HepG2 (cell line): ENCODE measurements around the gene POU5F1. TPM values are rescaled to one million over a fixed set of nuclear protein-coding genes. Genes with fewer than 3 reads are reported as not detected.

Source experiments
- AGO1 ChIP-seq: fragments of 200-400 bp; formaldehyde crosslinking; IDR thresholded peaks from 2 replicates; pipeline ENCODE4 v1.6.1; 2017; ENCODE audit warnings: mild to moderate bottlenecking, low read depth, low read length, moderate library complexity; ENCODE audit not compliant: poor library complexity, severe bottlenecking
- BRCA1 ChIP-seq: sonication (generic); formaldehyde crosslinking; IDR thresholded peaks from 2 replicates; pipeline ENCODE4 v1.4.0; 2020; ENCODE audit warnings: missing genetic modification reagents
- CREM ChIP-seq, 2 experiments: sonication (generic) in 1 of 2; formaldehyde crosslinking in 1 of 2; IDR thresholded peaks; 2 replicates each; pipeline versions ENCODE4 v1.4.0 to v1.6.1; 2016 to 2020; ENCODE audit warnings: antibody characterized with exemption in 1 of 2, mild to moderate bottlenecking in 1 of 2, missing genetic modification reagents in 1 of 2
- FOXK1 ChIP-seq: sonication (generic); formaldehyde crosslinking; IDR thresholded peaks from 2 replicates; pipeline ENCODE4 v1.4.0; 2020; ENCODE audit warnings: low read depth, missing genetic modification reagents, borderline replicate concordance
- HDAC1 ChIP-seq: sonication (generic); formaldehyde crosslinking; IDR thresholded peaks from 2 replicates; pipeline ENCODE4 v1.5.1; 2020; ENCODE audit warnings: mild to moderate bottlenecking, missing genetic modification reagents
- MXI1 ChIP-seq: IDR thresholded peaks from 3 replicates; pipeline ENCODE4 v1.6.1; 2012; ENCODE audit warnings: low read depth, low read length, inconsistent platforms, borderline replicate concordance
- PCBP2 ChIP-seq: fragments of 200-400 bp; formaldehyde crosslinking; optimal IDR thresholded peaks from 2 replicates; pipeline ENCODE3; 2018; ENCODE audit warnings: low read length, low read depth; ENCODE audit not compliant: poor library complexity, severe bottlenecking
- PHF21A ChIP-seq: sonication (generic); formaldehyde crosslinking; IDR thresholded peaks from 2 replicates; pipeline ENCODE4 v1.5.0; 2020; ENCODE audit warnings: mild to moderate bottlenecking, missing genetic modification reagents
- SIN3B ChIP-seq: fragments of 150-350 bp; IDR thresholded peaks from 2 replicates; pipeline ENCODE4 v1.6.1; 2014; ENCODE audit warnings: low read length
- SNAPC2 ChIP-seq: sonication (generic); formaldehyde crosslinking; IDR thresholded peaks from 2 replicates; pipeline ENCODE4 v1.8.1; 2022; ENCODE audit warnings: mild to moderate bottlenecking, missing genetic modification reagents
- TGIF2 ChIP-seq: IDR thresholded peaks from 2 replicates; pipeline ENCODE4 v1.6.1; 2016; ENCODE audit warnings: control low read depth, missing compliant biosample characterization
- TOPORS ChIP-seq: sonication (generic); formaldehyde crosslinking; IDR thresholded peaks from 2 replicates; pipeline ENCODE4 v1.8.0; 2023; ENCODE audit warnings: mild to moderate bottlenecking, missing genetic modification reagents
- ZFY ChIP-seq: sonication (generic); formaldehyde crosslinking; IDR thresholded peaks from 2 replicates; pipeline ENCODE4 v1.4.0; 2020; ENCODE audit warnings: missing genetic modification reagents
- ZNF431 ChIP-seq: sonication (generic); formaldehyde crosslinking; IDR thresholded peaks from 2 replicates; pipeline ENCODE4 v1.9.0; 2022; ENCODE audit warnings: missing genetic modification reagents, low read depth, mild to moderate bottlenecking, borderline replicate concordance
- ZNF501 ChIP-seq: sonication (generic); formaldehyde crosslinking; IDR thresholded peaks from 2 replicates; pipeline ENCODE4 v1.5.1; 2020; ENCODE audit warnings: mild to moderate bottlenecking, moderate library complexity, missing genetic modification reagents
- ZNF547 ChIP-seq: sonication (generic); formaldehyde crosslinking; IDR thresholded peaks from 2 replicates; pipeline ENCODE4 v1.5.1; 2020; ENCODE audit warnings: mild to moderate bottlenecking, missing genetic modification reagents
- ZNF670 ChIP-seq: sonication (generic); formaldehyde crosslinking; IDR thresholded peaks from 2 replicates; pipeline ENCODE4 v1.8.0; 2022; ENCODE audit warnings: mild to moderate bottlenecking, missing genetic modification reagents, borderline replicate concordance
- ZNF737 ChIP-seq: sonication (generic); formaldehyde crosslinking; IDR thresholded peaks from 2 replicates; pipeline ENCODE4 v1.5.0; 2020; ENCODE audit warnings: missing genetic modification reagents, mild to moderate bottlenecking, borderline replicate concordance
- ZNF747 ChIP-seq: sonication (generic); formaldehyde crosslinking; IDR thresholded peaks from 2 replicates; pipeline ENCODE4 v1.8.1; 2023; ENCODE audit warnings: missing genetic modification reagents, mild to moderate bottlenecking, borderline replicate concordance
- ZNF879 ChIP-seq: sonication (generic); formaldehyde crosslinking; IDR thresholded peaks from 2 replicates; pipeline ENCODE4 v1.8.1; 2023; ENCODE audit warnings: missing genetic modification reagents
- polyA plus RNA-seq, 8 experiments: library from polyadenylated mRNA; depleted of rRNA in 3 of 8; stranded (reverse) in 7 of 8; unstranded in 1 of 8; fragments of >200 nt; fragmentation: Illumina TruSeq in 4 of 8; extraction: Trizol in 4 of 8; gene quantifications; 2 replicates each; pipeline versions ENCODE4 v1.2.1 to v1.2.3, GENCODE V29; 2011 to 2016; ENCODE audit warnings: low read depth in 4 of 8, missing spikeins in 1 of 8, mixed read lengths in 1 of 8; ENCODE audit not compliant: insufficient read depth in 1 of 8
- total RNA-seq, 5 experiments: library from RNA; depleted of rRNA; stranded (reverse); fragments of >200 nt; fragmentation: Illumina TruSeq; extraction: Trizol; gene quantifications; 2 replicates each; pipeline ENCODE4 v1.2.3, GENCODE V29; 2016; ENCODE audit warnings: low read depth in 1 of 5
- TF ChIP-seq, protein P1 (sequence below): sonication (generic); formaldehyde crosslinking; IDR thresholded peaks from 2 replicates; pipeline ENCODE4 v1.4.0; 2020; ENCODE audit warnings: mild to moderate bottlenecking, missing genetic modification reagents
- TF ChIP-seq, protein P2 (sequence below): sonication (generic); formaldehyde crosslinking; IDR thresholded peaks from 2 replicates; pipeline ENCODE4 v1.4.0; 2020; ENCODE audit warnings: missing genetic modification reagents; ENCODE audit errors: not compliant biosample characterization
- TF ChIP-seq, protein P3 (sequence below): sonication (generic); formaldehyde crosslinking; IDR thresholded peaks from 2 replicates; pipeline ENCODE4 v1.4.0; 2020; ENCODE audit warnings: missing genetic modification reagents
- TF ChIP-seq, protein P4 (sequence below): sonication (generic); formaldehyde crosslinking; IDR thresholded peaks from 2 replicates; pipeline ENCODE4 v1.5.0; 2020; ENCODE audit warnings: mild to moderate bottlenecking, missing genetic modification reagents

Gene POU5F1
- total and polyA plus RNA-seq, 2 of the 13 experiments (the other 11 are each of a cell fraction or from before 2014, with no cell fraction given): 2.5 to 7.2 TPM

DNA sequence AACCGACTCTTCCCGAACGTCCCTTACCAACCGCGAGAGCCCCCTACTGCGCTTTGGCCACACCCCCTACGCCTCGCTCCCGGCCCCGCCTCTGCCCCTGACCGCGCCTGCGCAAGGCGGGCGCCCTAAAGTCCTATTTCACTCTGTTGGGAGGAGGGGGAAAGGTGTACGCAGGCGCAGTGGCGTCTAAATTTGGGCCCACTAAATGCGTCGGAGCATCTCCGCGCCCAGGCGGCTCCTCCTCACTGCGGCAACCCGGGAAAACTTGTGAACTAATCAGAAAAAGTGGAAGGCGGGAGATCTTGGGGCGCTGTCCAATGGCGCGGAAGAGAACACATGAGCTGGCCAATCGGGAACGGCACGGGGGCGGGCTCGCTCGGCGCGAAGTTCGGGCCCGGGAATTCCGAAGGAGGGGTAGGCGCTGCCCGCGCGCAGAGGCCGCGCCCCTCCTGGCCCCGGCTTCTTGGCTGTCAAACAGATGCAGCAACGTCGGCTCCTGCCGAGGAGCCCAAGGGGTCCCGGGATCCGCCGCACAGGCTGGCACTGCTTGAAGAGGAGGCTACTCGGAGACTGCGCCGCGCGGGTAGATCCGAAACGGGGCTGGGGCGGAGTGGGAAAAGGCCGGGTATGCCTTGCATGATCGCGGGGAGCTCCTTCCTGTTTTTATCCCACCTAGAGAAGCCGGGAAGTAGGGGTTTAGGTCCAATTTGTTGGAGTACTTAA is 12.2 kb downstream of the POU5F1 start, which contains the start of gene TCF19 (continued):
- TF ChIP-seq ZNF431 (CRISPR knock-in tag) (peak; percentile 19; the same call in 1 of the 2 replicates), TOPORS (CRISPR knock-in tag) (peak; percentile 90; the same call in 1 of the 2 replicates), ZNF747 (peak; percentile 40; the same call in 1 of the 2 replicates), TGIF2 (CRISPR knock-in tag) (peak; percentile 98), HDAC1 (CRISPR knock-in tag) (peak; percentile 99), ZNF501 (CRISPR knock-in tag) (peak; percentile 97), BRCA1 (CRISPR knock-in tag) (no peak), ZNF879 (no peak), PCBP2 (peak; percentile 43), AGO1 (peak; percentile 68), CREM (IDR thresholded peaks at IDR 0.05) (0 out of 2 replicates have a peak, but pooled peaks have one; percentile 48), CREM (CRISPR knock-in tag; IDR thresholded peaks at IDR 0.05) (no peak), FOXK1 (CRISPR knock-in tag) (peak; percentile 63; the same call in 1 of the 2 replicates), ZNF737 (CRISPR knock-in tag) (peak; percentile 44; the same call in 1 of the 2 replicates), SNAPC2 (CRISPR knock-in tag) (peak; percentile 94), ZNF670 (CRISPR knock-in tag) (no peak), MXI1 (peak; percentile 95), ZNF547 (peak; percentile 85), SIN3B (peak; percentile 88), ZFY (peak; percentile 78), PHF21A (CRISPR knock-in tag) (peak; percentile 88)
- TF ChIP-seq, protein P1, sequence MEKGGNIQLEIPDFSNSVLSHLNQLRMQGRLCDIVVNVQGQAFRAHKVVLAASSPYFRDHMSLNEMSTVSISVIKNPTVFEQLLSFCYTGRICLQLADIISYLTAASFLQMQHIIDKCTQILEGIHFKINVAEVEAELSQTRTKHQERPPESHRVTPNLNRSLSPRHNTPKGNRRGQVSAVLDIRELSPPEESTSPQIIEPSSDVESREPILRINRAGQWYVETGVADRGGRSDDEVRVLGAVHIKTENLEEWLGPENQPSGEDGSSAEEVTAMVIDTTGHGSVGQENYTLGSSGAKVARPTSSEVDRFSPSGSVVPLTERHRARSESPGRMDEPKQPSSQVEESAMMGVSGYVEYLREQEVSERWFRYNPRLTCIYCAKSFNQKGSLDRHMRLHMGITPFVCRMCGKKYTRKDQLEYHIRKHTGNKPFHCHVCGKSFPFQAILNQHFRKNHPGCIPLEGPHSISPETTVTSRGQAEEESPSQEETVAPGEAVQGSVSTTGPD (CRISPR knock-in tag): no peak
- TF ChIP-seq, protein P2, sequence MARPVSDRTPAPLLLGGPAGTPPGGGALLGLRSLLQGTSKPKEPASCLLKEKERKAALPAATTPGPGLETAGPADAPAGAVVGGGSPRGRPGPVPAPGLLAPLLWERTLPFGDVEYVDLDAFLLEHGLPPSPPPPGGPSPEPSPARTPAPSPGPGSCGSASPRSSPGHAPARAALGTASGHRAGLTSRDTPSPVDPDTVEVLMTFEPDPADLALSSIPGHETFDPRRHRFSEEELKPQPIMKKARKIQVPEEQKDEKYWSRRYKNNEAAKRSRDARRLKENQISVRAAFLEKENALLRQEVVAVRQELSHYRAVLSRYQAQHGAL (CRISPR knock-in tag): no peak
- TF ChIP-seq, protein P3, sequence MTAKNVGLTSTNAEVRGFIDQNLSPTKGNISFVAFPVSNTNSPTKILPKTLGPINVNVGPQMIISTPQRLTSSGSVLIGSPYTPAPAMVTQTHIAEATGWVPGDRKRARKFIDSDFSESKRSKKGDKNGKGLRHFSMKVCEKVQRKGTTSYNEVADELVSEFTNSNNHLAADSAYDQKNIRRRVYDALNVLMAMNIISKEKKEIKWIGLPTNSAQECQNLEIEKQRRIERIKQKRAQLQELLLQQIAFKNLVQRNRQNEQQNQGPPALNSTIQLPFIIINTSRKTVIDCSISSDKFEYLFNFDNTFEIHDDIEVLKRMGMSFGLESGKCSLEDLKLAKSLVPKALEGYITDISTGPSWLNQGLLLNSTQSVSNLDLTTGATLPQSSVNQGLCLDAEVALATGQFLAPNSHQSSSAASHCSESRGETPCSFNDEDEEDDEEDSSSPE (CRISPR knock-in tag): peak; percentile 99
- TF ChIP-seq, protein P4, sequence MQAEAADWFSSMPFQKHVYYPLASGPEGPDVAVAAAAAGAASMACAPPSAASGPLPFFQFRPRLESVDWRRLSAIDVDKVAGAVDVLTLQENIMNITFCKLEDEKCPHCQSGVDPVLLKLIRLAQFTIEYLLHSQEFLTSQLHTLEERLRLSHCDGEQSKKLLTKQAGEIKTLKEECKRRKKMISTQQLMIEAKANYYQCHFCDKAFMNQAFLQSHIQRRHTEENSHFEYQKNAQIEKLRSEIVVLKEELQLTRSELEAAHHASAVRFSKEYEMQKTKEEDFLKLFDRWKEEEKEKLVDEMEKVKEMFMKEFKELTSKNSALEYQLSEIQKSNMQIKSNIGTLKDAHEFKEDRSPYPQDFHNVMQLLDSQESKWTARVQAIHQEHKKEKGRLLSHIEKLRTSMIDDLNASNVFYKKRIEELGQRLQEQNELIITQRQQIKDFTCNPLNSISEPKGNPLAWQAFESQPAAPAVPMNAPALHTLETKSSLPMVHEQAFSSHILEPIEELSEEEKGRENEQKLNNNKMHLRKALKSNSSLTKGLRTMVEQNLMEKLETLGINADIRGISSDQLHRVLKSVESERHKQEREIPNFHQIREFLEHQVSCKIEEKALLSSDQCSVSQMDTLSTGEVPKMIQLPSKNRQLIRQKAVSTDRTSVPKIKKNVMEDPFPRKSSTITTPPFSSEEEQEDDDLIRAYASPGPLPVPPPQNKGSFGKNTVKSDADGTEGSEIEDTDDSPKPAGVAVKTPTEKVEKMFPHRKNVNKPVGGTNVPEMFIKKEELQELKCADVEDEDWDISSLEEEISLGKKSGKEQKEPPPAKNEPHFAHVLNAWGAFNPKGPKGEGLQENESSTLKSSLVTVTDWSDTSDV (CRISPR knock-in tag): no peak
